OCI-LY1 (cell line): ENCODE data around the gene TEPSIN.

Experiments
- H2AFZ ChIP-seq: fragments of 200-600 bp; sonication (generic), shearing (Covaris generic); 2 replicates; pipeline ENCODE4 v1.6.0; 2014; ENCODE audit warnings: antibody characterized with exemption, mild to moderate bottlenecking, low read length
- H3F3A ChIP-seq: fragments of 200-600 bp; sonication (generic), shearing (Covaris generic); 2 replicates; pipeline ENCODE4 v1.6.0; 2014; ENCODE audit warnings: mild to moderate bottlenecking, antibody characterized with exemption, low read length, moderate library complexity; ENCODE audit not compliant: insufficient read depth
- H3K27ac ChIP-seq: fragments of 200-600 bp; sonication (generic); 2 replicates; pipeline ENCODE4 v1.5.1; 2014; ENCODE audit warnings: low read length, mixed run types, mild to moderate bottlenecking, low read depth; ENCODE audit not compliant: poor library complexity, severe bottlenecking
- H3K27me3 ChIP-seq: fragments of 200-600 bp; sonication (generic); 2 replicates; pipeline ENCODE4 v1.6.0; 2014; ENCODE audit warnings: antibody characterized with exemption, mild to moderate bottlenecking, low read length, moderate library complexity; ENCODE audit not compliant: insufficient read depth
- H3K36me3 ChIP-seq: fragments of 200-600 bp; sonication (generic); 2 replicates; pipeline ENCODE4 v1.6.1; 2014; ENCODE audit warnings: mild to moderate bottlenecking, antibody characterized with exemption, low read length, moderate library complexity, mixed read lengths; ENCODE audit not compliant: insufficient read depth
- H3K4me1 ChIP-seq: fragments of 200-600 bp; sonication (generic); 2 replicates; pipeline ENCODE4 v1.5.1; 2014; ENCODE audit warnings: mild to moderate bottlenecking, low read length, moderate library complexity; ENCODE audit not compliant: insufficient read depth, severe bottlenecking
- H3K4me2 ChIP-seq: fragments of 200-600 bp; sonication (generic), shearing (Covaris generic); 2 replicates; pipeline ENCODE4 v1.6.1; 2014; ENCODE audit warnings: low read length
- H3K4me3 ChIP-seq: fragments of 200-600 bp; sonication (generic); 2 replicates; pipeline ENCODE4 v1.5.1; 2014; ENCODE audit warnings: low read length, low read depth, mild to moderate bottlenecking, mixed read lengths; ENCODE audit not compliant: poor library complexity, severe bottlenecking
- H3K79me2 ChIP-seq: fragments of 200-600 bp; shearing (Covaris generic); 2 replicates; pipeline ENCODE4 v1.6.1; 2016; ENCODE audit warnings: mixed run types, low read length, mixed read lengths; ENCODE audit not compliant: insufficient read depth
- H3K9ac ChIP-seq: fragments of 200-600 bp; sonication (generic), shearing (Covaris generic); 2 replicates; pipeline ENCODE4 v1.6.1; 2014; ENCODE audit warnings: mild to moderate bottlenecking, low read length, mixed read lengths
- H3K9me2 ChIP-seq: fragments of 200-600 bp; sonication (generic), shearing (Covaris generic); 2 replicates; pipeline ENCODE4 v1.6.1; 2014; ENCODE audit warnings: low read depth, mild to moderate bottlenecking, low read length, mixed read lengths
- H3K9me3 ChIP-seq: fragments of 200-600 bp; shearing (Covaris generic); 2 replicates; pipeline ENCODE4 v1.6.1; 2014; ENCODE audit warnings: low read length, mixed read lengths
- H4K20me1 ChIP-seq: fragments of 200-600 bp; sonication (generic), shearing (Covaris generic); 2 replicates; pipeline ENCODE4 v1.6.0; 2016; ENCODE audit warnings: mild to moderate bottlenecking, low read length; ENCODE audit not compliant: insufficient read depth
- CTCF ChIP-seq: fragments of 200-600 bp; sonication (generic), shearing (Covaris generic); IDR thresholded peaks from 2 replicates; pipeline ENCODE4 v1.5.1; 2017; ENCODE audit warnings: mild to moderate bottlenecking, antibody characterized with exemption, low read length, moderate library complexity, mixed read lengths
- EZH2 ChIP-seq: fragments of 200-600 bp; sonication (generic), shearing (Covaris generic); IDR thresholded peaks from 2 replicates; pipeline ENCODE4 v1.8.0; 2017; ENCODE audit warnings: borderline replicate concordance, mixed run types, mild to moderate bottlenecking, antibody characterized with exemption, low read length, moderate library complexity, mixed read lengths

The TEPSIN gene

GRCh38 chr17:81247339-81247990 lies 8.6 kb upstream of the TEPSIN start:
- H3F3A ChIP-seq: peaks cover 9% of the 10 kb centered on the region
- H3K9ac ChIP-seq: no peak overlapping the region
- no peak overlapping the region for H2AFZ ChIP-seq
- H3K4me3 ChIP-seq: no peak overlapping the region
- no peaks in the 10 kb centered on the region for H3K79me2 ChIP-seq
- H3K36me3 ChIP-seq: peaks cover 3% of the 10 kb centered on the region; the same call in 1 of the 2 replicates
- H3K9me3 ChIP-seq: no peaks in the 10 kb centered on the region
- H3K27me3 ChIP-seq: no peaks in the 10 kb centered on the region
- no peak overlapping the region for H3K4me2 ChIP-seq
- H3K9me2 ChIP-seq: no peaks in the 10 kb centered on the region
- H3K4me1 ChIP-seq: peaks cover 48% of the 10 kb centered on the region
- H4K20me1 ChIP-seq: no peaks in the 10 kb centered on the region
- no peak overlapping the region for H3K27ac ChIP-seq
- no peak for TF ChIP-seq EZH2
- TF ChIP-seq CTCF: no peak

- Histone ChIP-seq H3F3A (peaks cover 9% of the 10 kb centered on the region), H3K27ac (no peak overlapping the region), H3K9me3 (no peaks in the 10 kb centered on the region), H3K9me2 (no peaks in the 10 kb centered on the region), H2AFZ (no peak overlapping the region), H3K4me3 (no peak overlapping the region), H3K79me2 (no peaks in the 10 kb centered on the region), H3K36me3 (peaks cover 8% of the 10 kb centered on the region), H3K4me2 (no peak overlapping the region), H3K9ac (no peak overlapping the region), H3K27me3 (no peaks in the 10 kb centered on the region), H3K4me1 (peaks cover 47% of the 10 kb centered on the region), H4K20me1 (no peaks in the 10 kb centered on the region)
- no peak for TF ChIP-seq EZH2
- no peak for TF ChIP-seq CTCF
These were observed 8.0 kb upstream of the TEPSIN start for GRCh38 chr17:81246679-81247338.

- no peaks in the 10 kb centered on the region for H3K9me2 ChIP-seq
- no peaks in the 10 kb centered on the region for H3K27me3 ChIP-seq
- no peak overlapping the region for H3K4me3 ChIP-seq
- no peak overlapping the region for H2AFZ ChIP-seq
- H3K9me3 ChIP-seq: no peaks in the 10 kb centered on the region
- no peaks in the 10 kb centered on the region for H3K79me2 ChIP-seq
- H3K27ac ChIP-seq: no peak overlapping the region
- no peak overlapping the region for H3K4me2 ChIP-seq
- no peak overlapping the region for H3K9ac ChIP-seq
- TF ChIP-seq EZH2: no peak
- TF ChIP-seq CTCF: no peak
- peaks cover 47% of the 10 kb centered on the region for H3K4me1 ChIP-seq
- peaks cover 9% of the 10 kb centered on the region for H3F3A ChIP-seq
- H4K20me1 ChIP-seq: no peaks in the 10 kb centered on the region
- H3K36me3 ChIP-seq: peaks cover 10% of the 10 kb centered on the region
These were observed 7.5 kb upstream of the TEPSIN start for GRCh38 chr17:81246343-81246670.
